GM12865 (cell line): ENCODE data around the gene RFT1.

Experiments
- DNase-seq: peaks from one replicate; pipeline ENCODE4 v3.0.0; 2010; ENCODE audit warnings: low read depth
- H3K4me3 ChIP-seq: 2 replicates; pipeline ENCODE4 v1.5.1; 2011; ENCODE audit warnings: mild to moderate bottlenecking, low read depth, low read length, control low read depth
- TF ChIP-seq, protein P1 (sequence below): IDR thresholded peaks from 2 replicates; pipeline ENCODE4 v1.5.1; 2011; ENCODE audit warnings: low read length, control low read depth, low read depth, inconsistent platforms; ENCODE audit not compliant: insufficient read depth; ENCODE audit errors: missing control alignments

RFT1 gene

DNA sequence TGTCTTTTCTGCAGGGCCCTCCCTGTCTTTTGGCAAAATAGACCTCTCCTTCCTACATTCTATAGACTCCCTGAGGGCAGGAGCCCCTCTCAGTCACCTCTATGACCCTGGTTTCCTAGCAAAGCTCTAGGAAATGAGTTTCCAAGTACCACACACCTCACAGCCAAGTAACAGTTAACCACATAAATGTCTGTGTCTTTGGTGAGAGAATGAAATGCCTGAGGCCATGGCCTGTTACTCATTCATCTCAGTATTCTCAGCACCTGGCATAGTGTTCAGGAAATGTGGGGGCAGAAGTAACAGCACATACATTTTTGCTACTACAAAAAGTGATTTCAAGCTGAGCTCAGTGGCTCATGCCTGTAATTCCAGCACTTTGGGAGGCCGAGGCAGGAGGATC, 21.0 kb downstream of the RFT1 start:
- TF ChIP-seq, protein P1, sequence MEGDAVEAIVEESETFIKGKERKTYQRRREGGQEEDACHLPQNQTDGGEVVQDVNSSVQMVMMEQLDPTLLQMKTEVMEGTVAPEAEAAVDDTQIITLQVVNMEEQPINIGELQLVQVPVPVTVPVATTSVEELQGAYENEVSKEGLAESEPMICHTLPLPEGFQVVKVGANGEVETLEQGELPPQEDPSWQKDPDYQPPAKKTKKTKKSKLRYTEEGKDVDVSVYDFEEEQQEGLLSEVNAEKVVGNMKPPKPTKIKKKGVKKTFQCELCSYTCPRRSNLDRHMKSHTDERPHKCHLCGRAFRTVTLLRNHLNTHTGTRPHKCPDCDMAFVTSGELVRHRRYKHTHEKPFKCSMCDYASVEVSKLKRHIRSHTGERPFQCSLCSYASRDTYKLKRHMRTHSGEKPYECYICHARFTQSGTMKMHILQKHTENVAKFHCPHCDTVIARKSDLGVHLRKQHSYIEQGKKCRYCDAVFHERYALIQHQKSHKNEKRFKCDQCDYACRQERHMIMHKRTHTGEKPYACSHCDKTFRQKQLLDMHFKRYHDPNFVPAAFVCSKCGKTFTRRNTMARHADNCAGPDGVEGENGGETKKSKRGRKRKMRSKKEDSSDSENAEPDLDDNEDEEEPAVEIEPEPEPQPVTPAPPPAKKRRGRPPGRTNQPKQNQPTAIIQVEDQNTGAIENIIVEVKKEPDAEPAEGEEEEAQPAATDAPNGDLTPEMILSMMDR, result no peak
- no peak overlapping the region for H3K4me3 ChIP-seq
- no peak for DNase-seq

DNA sequence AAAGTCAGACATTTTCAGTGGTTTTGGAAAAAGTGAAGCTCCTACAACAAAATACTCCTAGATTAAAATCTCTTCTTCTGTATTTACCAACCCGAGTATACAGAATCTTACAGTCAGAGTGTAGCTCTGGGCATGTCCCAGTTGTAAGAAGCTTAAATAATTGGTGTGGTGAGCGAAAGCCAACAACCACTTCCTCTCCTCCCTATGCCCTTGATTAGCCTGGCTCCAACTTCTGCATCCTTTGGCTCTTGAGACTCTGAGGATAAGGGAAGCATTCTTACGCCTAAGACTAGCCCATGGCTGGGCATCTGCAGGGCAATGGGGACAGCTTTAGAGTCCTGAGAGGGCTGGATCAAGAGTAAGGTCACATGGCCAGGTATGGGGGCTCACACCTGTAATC, 25.5 kb downstream of the RFT1 start:
- DNase-seq, result no peak
- no peak overlapping the region for H3K4me3 ChIP-seq
- TF ChIP-seq, protein P1, result no peak

GRCh38 chr3:53103397-53104296, 26.6 kb downstream of the RFT1 start:
- TF ChIP-seq, protein P1, result no peak
- no peak overlapping the region for H3K4me3 ChIP-seq
- DNase-seq, result no peak

- H3K4me3 ChIP-seq, result no peak overlapping the region
- peak; percentile 48 for DNase-seq
- TF ChIP-seq, protein P1, result no peak
Measured at GRCh38 chr3:53102601-53103147, 27.6 kb downstream of the RFT1 start.

DNA sequence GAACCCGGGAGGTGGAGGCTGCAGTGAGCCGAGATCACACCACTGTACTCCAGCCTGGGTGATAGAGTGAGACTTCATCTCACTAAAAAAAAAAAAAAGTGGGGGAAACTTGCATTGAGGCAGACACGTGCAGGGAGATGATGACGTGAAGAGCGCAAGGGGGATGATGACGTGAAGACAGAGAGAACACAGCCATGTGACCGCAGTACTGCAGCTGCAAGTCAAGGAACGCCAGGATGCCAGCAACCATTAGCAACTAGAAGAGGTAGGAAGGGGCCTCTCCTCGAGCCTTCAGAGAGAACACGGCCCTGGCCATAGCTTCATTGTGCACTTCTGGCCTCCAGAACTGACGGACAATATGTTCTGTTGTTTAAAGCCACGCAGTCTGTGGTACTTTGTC, 28.3 kb downstream of the RFT1 start:
- DNase-seq, result no peak
- TF ChIP-seq, protein P1, result no peak
- H3K4me3 ChIP-seq, result no peak overlapping the region

DNA sequence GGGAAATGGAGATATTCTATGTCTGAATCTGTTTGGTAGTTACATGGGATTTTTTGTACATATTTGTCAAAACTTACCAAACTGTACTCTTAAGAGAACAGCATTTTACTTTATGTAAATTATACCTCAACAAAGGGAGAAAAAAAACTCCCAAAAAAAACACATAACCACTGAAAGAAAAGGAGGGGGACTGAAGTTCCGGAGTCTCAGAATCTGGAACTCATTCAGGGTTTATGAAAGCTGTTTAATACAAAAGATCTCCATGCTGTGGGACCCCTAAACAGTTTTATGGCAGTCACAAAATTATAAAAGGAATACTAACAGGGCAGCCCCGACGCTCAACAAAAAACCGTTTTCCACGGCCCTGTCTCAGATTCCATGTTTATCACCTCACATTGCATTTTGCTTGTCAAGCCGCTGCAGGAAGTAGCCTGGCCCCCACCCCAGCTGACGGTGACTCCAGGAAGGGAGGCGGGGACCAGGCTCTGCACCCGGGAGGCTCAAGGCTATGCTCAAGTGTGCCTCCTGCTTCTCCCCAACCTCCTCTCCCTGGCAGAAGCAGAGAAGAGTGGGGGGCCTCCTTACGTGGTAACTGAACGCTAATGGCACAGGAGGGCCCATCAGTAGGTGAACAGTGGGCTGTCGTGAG, 29.3 kb downstream of the RFT1 start:
- H3K4me3 ChIP-seq, result no peak overlapping the region
- DNase-seq, result no peak
- TF ChIP-seq, protein P1, result no peak
